Hepatocyte (in vitro differentiated cells): ENCODE results near the gene MLLT6.

Source experiments
- EZH2 ChIP-seq: fragments of 200-600 bp; sonication (generic); IDR thresholded peaks from 2 replicates; pipeline ENCODE4 v1.6.1; 2016; ENCODE audit warnings: antibody characterized with exemption, mild to moderate bottlenecking, borderline replicate concordance
- TF ChIP-seq, protein P1 (sequence below): fragments of 200-600 bp; sonication (generic); IDR thresholded peaks from 2 replicates; pipeline ENCODE4 v1.5.1; 2016; ENCODE audit warnings: antibody characterized with exemption, mild to moderate bottlenecking; ENCODE audit not compliant: poor library complexity

DNA sequence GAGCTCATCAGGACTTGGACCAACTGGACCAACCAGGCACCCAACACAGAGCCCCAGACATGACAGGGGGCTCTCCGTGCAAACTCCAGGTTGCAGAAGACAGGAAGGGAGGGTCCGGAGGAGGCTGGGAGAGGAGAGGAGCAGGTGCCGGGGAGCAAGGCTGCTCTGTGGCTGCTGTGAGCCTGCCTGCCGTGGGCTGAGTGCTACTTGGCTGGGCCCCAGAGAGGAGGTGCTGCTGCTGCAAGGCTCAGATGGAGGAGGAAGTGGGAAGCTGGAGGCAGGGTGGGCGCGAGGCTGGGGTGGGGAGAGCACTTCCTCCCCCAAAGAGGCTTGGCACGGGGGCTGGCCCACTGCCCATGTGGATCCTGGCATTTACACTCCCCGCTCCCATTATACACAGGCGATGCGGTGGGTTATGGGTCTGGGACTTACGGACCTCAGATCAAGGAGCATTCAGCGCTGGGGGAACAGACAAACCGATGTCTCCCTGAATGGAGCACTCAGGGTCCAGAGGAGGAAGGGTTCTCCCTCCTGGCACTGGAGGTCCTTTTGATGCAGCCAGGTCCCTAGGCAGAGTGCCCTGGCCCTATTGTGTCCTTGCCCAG, 46.2 kb upstream of the MLLT6 start:
- TF ChIP-seq, protein P1, sequence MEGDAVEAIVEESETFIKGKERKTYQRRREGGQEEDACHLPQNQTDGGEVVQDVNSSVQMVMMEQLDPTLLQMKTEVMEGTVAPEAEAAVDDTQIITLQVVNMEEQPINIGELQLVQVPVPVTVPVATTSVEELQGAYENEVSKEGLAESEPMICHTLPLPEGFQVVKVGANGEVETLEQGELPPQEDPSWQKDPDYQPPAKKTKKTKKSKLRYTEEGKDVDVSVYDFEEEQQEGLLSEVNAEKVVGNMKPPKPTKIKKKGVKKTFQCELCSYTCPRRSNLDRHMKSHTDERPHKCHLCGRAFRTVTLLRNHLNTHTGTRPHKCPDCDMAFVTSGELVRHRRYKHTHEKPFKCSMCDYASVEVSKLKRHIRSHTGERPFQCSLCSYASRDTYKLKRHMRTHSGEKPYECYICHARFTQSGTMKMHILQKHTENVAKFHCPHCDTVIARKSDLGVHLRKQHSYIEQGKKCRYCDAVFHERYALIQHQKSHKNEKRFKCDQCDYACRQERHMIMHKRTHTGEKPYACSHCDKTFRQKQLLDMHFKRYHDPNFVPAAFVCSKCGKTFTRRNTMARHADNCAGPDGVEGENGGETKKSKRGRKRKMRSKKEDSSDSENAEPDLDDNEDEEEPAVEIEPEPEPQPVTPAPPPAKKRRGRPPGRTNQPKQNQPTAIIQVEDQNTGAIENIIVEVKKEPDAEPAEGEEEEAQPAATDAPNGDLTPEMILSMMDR = no peak
- TF ChIP-seq EZH2 = no peak
